ENCODE results near the gene OR56B1.
"Not testable (repeated sequence)": the region's sequence is repeated elsewhere in the genome, so short reads cannot be mapped to it uniquely, and the experiment has no call there.

OR56B1 gene, protein sequence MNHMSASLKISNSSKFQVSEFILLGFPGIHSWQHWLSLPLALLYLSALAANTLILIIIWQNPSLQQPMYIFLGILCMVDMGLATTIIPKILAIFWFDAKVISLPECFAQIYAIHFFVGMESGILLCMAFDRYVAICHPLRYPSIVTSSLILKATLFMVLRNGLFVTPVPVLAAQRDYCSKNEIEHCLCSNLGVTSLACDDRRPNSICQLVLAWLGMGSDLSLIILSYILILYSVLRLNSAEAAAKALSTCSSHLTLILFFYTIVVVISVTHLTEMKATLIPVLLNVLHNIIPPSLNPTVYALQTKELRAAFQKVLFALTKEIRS

GRCh38 chr11:5736396-5736795, at the start of gene OR56B1:
TSS of gene OR56B1 (plus strand) at chr11:5736448. CDS start at chr11:5736517, 69 bp downstream.
- DNase-seq, result no peak

GRCh38 chr11:5688482-5688881, 47.8 kb upstream of the OR56B1 start:
- no peak for DNase-seq

DNA sequence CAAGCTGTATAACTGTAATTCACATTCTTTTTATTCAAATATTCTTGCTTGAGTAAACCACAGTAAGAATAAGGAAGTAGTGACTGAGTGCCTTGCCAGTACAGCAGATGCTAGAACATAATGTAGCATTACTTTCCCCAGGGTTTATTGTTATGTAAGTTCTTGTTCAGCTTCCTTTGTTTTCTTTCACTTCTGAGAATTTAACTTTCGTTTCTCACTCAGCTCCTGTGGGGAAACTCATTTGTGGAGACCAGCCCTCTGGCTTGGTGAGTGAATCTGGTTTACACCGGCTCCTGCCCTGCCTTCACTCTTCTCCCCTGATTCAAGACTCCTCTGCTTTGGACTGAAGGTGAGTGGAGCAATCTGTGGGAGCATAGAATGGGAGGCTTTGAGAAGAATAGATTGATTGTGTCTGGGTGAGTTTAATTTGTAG, 46.7 kb upstream of the OR56B1 start, which contains the start of gene TRIM22:
TSS of gene TRIM22 (plus strand) at position 240 of the 433 bp plus-strand sequence. CDS start 6,443 bp downstream, outside the sequence.
- no peak for DNase-seq

DNA sequence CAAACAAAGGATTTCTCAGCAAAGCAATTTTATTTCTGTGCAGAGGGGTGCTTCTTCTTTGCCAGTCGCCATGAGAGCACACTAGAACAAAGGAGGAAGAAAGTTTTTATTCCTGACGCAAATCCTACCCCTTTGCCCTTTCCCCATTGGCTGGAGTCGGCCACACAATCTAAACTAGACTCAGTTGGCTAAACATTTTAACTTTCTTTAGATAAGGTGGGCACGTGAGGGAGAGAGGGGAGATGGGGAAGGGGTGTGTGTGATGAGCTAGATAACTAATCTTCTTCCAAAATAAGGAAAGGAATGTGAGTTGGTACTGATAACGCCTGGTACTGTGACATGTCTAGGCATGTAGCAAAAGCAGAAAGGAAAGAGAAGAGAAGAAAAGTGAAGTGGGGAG, 46.0 kb upstream of the OR56B1 start:
- DNase-seq, result no peak

- no peak for DNase-seq
Observed at GRCh38 chr11:5690736-5691135, 45.5 kb upstream of the OR56B1 start.

DNA sequence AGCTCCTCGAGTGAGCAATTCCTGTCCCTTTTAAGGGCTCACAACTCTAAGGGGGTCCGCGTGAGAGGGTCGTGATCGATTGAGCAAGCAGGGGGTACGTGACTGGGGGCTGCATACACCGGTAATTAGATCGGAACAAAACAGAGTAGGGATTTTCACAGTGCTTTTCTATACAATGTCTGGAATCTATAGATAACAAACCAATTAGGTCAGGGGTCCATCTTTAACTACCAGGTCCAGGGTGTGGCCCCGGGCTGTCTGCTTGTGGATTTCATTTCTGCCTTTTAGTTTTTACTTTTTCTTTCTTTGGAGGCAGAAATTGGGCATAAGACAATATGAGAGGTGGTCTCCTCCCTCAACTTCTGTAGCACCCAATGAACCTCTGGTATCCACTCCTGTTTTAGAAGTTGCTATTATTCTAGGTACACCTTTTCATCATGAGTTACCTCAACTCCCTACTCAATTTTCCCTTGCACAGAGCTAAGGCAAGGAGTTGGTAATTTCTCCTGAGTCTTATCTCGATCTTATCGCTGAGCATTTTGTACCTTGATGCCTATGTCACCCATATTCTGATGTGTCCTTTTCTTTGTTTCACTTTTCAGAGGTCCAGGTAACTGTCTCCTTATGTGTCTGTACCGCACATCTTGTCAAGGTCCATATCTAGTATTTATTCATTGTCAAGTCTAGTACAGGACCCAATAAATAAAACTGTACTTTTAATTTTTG, 44.8 kb upstream of the OR56B1 start:
- not testable (repeated sequence) for DNase-seq

DNA sequence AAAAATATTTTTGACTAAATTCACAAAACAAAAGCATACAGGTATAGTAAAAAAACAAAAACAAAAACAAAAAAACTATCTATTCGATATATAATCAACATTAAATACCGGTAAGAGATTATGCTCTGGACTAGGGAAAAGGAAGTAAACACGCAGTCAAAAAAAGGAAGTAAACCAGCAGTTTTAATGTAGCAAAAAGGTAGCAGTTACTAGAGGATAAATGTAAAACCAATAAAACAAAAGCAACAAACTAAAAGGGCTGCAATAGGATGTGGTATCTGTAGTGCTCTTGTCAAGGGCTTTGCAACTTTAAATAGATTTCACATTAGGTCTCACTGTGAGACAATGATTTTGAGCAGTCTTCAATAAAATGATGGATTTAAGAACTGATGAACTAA, 44.3 kb upstream of the OR56B1 start:
- no peak for DNase-seq

GRCh38 chr11:5694642-5695041, 41.6 kb upstream of the OR56B1 start:
- DNase-seq, result no peak

- DNase-seq, result peak; percentile 2
Observed at GRCh38 chr11:5695580-5695979, 40.7 kb upstream of the OR56B1 start.

DNA sequence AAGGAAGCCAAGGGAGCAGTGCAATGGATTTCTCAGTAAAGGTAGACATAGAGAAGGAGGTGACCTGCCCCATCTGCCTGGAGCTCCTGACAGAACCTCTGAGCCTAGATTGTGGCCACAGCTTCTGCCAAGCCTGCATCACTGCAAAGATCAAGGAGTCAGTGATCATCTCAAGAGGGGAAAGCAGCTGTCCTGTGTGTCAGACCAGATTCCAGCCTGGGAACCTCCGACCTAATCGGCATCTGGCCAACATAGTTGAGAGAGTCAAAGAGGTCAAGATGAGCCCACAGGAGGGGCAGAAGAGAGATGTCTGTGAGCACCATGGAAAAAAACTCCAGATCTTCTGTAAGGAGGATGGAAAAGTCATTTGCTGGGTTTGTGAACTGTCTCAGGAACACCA, 40.0 kb upstream of the OR56B1 start:
- no peak for DNase-seq

DNA sequence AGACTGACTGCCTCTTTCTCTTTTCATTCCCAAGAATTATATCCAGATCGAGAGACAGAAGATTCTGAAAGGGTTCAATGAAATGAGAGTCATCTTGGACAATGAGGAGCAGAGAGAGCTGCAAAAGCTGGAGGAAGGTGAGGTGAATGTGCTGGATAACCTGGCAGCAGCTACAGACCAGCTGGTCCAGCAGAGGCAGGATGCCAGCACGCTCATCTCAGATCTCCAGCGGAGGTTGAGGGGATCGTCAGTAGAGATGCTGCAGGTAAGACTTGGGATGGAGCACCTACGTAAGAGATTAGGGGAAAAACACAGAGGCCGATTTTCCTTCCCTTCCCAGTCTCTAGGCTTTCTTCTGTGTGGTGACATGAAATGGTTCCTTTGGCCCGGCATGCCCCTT, 38.0 kb upstream of the OR56B1 start:
- no peak for DNase-seq

DNA sequence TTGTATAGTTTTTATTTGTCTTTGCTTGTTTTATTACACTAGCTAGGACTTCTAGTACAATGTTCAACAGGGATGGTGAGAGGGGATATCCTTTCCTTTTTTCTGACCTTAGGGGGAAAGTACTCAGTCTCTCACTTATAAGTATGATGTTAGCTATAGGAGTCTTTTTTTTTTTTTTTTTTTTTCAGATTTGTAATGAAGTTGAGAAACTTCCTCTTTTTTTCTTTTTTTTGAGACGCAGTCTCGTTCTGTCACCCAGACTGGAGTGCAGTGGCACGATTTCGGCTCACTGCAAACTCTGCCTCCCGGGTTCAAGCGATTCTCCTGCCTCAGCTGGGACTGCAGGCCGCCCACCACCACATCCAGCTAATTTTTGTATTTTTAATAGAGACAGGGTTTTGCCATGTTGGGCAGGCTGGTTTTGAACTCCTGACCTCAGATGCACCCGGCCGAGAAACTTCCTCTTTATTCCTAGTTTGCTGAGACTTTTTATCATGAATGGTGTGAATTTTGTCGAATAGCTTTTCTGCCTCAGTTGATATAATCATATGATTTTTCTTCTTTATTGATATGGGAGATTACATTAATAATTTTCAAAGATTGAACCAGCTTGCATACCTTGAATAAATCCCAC, 35.7 kb upstream of the OR56B1 start:
- DNase-seq, result no peak

DNA sequence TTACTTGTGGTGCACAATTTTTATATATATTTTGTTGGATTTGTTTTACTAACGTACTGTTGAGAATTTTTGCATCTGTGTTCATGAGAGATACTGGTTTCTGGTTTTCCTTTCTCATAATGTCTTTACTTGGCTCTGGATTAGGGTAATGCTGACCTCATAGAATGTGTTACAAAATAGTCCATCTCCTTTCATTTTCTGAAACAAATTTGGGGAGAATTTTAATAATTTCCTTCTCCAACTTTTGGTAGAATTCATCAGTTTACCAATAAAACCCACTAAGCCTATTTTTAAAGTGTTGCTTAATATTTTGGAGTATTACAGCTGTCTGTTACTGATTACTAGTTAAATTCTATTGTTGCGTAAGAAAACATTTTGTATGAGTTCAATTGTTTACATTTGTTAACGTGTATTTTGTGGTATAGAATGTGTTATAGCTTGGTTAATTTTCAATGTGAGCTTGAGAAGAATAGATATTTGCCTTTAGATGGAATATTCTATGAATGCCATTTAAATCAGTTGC, 35.1 kb upstream of the OR56B1 start:
- DNase-seq, result no peak

- no peak for DNase-seq
Observed at GRCh38 chr11:5703741-5704536, 32.3 kb upstream of the OR56B1 start.

DNA sequence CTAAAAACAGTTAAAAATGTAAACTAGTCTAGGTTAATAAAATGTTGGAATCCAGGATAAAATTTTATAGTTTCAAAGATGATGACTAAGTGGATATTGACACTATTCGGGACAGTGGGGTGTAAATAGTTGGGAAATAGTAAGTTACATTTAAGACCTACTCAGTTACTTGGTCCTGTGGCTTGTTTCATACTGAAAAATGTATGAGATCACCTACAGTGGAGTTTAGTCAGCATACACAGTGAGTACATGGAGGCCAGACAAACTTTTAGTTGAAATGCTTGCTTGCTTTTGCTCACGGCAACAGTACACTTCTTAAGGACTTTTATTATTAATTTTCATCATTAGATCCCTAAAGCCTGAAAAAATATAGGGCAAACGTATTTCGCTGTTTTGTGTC, 30.6 kb upstream of the OR56B1 start:
- no peak for DNase-seq

DNA sequence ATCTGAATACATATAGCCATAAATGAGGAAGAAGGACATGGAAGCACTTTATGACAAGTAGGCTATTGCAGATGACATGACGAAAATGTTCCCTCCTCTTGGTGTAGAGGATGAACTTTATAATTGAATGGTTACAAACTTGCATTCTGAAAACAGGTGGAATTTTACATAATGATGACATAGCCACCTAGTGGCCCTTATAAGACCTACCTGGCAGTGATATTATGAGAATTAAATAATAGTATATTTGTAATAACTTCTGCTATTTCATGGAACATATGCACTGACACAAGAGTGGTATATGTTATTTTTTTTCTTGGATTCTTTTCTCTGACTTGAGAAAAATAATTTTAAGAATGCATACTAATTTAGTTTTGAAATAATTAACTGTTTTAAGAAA, 23.7 kb upstream of the OR56B1 start:
- DNase-seq, result no peak

GRCh38 chr11:5713695-5714094, 22.6 kb upstream of the OR56B1 start:
- no peak for DNase-seq

- not testable (repeated sequence) for DNase-seq
Observed at GRCh38 chr11:5716518-5716917, 19.7 kb upstream of the OR56B1 start.

- DNase-seq, result no peak
Observed at GRCh38 chr11:5719703-5720495, 16.3 kb upstream of the OR56B1 start.

DNA sequence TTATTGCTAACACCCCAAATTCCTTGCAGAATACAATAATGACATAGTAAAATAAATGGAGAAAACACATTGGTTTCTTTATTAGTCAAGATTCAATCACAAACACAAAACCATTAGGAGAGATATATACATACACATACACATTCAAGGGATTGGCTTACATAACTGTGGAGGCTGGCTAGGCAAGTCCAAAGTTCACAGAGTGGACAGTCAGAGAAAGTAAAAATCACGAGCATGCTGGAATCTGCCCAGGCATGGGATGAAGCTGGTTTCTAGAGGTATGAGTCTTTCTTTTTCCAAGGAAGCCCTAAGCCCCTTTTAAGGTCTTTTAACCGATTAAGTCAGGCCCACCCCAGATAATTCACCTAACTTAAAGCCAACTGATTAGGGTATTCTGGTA, 13.6 kb upstream of the OR56B1 start:
- DNase-seq, result no peak

DNA sequence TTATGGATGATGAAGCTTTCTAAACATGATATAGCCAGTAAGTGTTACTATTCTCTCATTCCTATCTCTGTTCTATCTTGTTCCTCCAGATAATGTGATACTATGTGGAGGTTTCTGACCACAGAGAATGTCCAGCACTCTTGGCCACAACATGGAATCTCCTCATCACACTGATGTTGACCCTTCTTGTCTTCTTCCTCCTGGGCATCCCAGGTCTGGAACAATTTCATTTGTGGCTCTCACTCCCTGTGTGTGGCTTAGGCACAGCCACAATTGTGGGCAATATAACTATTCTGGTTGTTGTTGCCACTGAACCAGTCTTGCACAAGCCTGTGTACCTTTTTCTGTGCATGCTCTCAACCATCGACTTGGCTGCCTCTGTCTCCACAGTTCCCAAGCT, 9.9 kb upstream of the OR56B1 start:
- DNase-seq, result no peak

- no peak for DNase-seq
Observed at GRCh38 chr11:5727691-5728090, 8.6 kb upstream of the OR56B1 start.

All from NCI-H526 treated with DMSO at 0.1 percent for 48 hours (cell line).